ENCODE results near the gene LRIT2. TPM values are rescaled to one million over a fixed set of nuclear protein-coding genes. Genes with fewer than 3 reads are reported as not detected.

LRIT2 gene
- total and polyA plus RNA-seq, 9 of the 15 experiments (the other 6 are each of a cell fraction or from before 2014, with no cell fraction given), result not detected

- Histone ChIP-seq H3K9me1 (ENCODE audit: control insufficient read depth, insufficient read depth, low read length) (no peaks in the 10 kb centered on the region), H3K79me2 (ENCODE audit: control insufficient read depth, insufficient read depth, low read length) (no peaks in the 10 kb centered on the region), H3K4me2 (ENCODE audit: insufficient read depth, low read length) (no peak overlapping the region), H3K27me3 (ENCODE audit: control insufficient read depth in 2 of 2, insufficient read depth in 2 of 2, low read length in 2 of 2) (peaks cover 22 to 62% of the 10 kb centered on the region in 2 experiments; a peak in 4 of 5 replicates), H3K9me3 (replicated peaks; ENCODE audit: control insufficient read depth, insufficient read depth, low read depth, low read length) (no peaks in the 10 kb centered on the region), H3K4me3 (no peak overlapping the region), H4K20me1 (replicated peaks; ENCODE audit: control insufficient read depth, insufficient read depth, low read length) (no peaks in the 10 kb centered on the region), H3K9ac (ENCODE audit: insufficient read depth in 1 of 2, low read depth in 2 of 2, low read length in 2 of 2) (no peak overlapping the region), H3K36me3 (ENCODE audit: control insufficient read depth, insufficient read depth, low read length) (no peaks in the 10 kb centered on the region), H3K4me1 (replicated peaks in 1 of 2; ENCODE audit: control insufficient read depth in 2 of 2, insufficient read depth in 2 of 2, low read length in 2 of 2) (peaks cover 0 to 7% of the 10 kb centered on the region in 2 experiments; a peak in 2 of 5 replicates), H2AFZ (ENCODE audit: low read depth, low read length) (no peak overlapping the region), H3K27ac (ENCODE audit: extremely low read depth, low read depth, low read length) (no peak overlapping the region)
- 0% methylated on average over 4 of the region's 4 CpGs for WGBS (ENCODE audit: insufficient coverage, low coverage, missing lambda C conversion rate)
- CTCF ChIA-PET (ENCODE audit: low intra/inter-chr PET ratio), result no interaction called here
- ATAC-seq (no peak), FAIRE-seq (no peak), DNase-seq (ENCODE audit: extremely low read depth in 1 of 4, low spot score in 3 of 4) (no peak)
- no peak for TF ChIP-seq SUPT5H (IDR thresholded peaks at IDR 0.05)
- no peak for TF ChIP-seq ADNP (tag; IDR thresholded peaks at IDR 0.05)
- no peak for TF ChIP-seq JUND (IDR thresholded peaks at IDR 0.05; ENCODE audit: borderline replicate concordance, low read depth, low read length)
- TF ChIP-seq JUND (tag; IDR thresholded peaks at IDR 0.05; ENCODE audit: borderline replicate concordance, low read depth, low read length), result no peak
- no peak for TF ChIP-seq MTA1 (IDR thresholded peaks at IDR 0.05; ENCODE audit: borderline replicate concordance)
- TF ChIP-seq U2AF2 (optimal IDR thresholded peaks at IDR 0.05; ENCODE audit: low read depth, low read length), result no peak
- TF ChIP-seq ELK1 (CRISPR knock-in tag; IDR thresholded peaks at IDR 0.05), result no peak
- no peak for TF ChIP-seq SLC30A9 (CRISPR knock-in tag; IDR thresholded peaks at IDR 0.05)
- no peak for TF ChIP-seq ZNF668 (CRISPR knock-in tag; IDR thresholded peaks at IDR 0.05)
- TF ChIP-seq ZNF407 (IDR thresholded peaks at IDR 0.05; ENCODE audit: low read depth), result no peak
- BruUV-seq (replicated peaks), result no TSS peak
- in situ Hi-C loops (cut with MboI) (no loop called here), intact Hi-C loops (cut with micrococcal nuclease) (no loop called here)
- POLR2A ChIA-PET, result interaction anchor here (0.6 to 1.0 kb wide), 3 partner anchors 10 to 22 kb away, joined by 3 read pairs; partner anchors contain the start of gene LRIT2
Observed at GRCh38 chr10:84235096-84235495, 9.8 kb upstream of the LRIT2 start.

Measured in K562 (cell line).